ENCODE measurements around the gene HIVEP3. TPM values are rescaled to one million over a fixed set of nuclear protein-coding genes. Genes with fewer than 3 reads are reported as not detected.

The HIVEP3 gene
- polyA plus RNA-seq, 1 of the 3 experiments (the other 2 are of a cell fraction): 6.4 TPM

DNA sequence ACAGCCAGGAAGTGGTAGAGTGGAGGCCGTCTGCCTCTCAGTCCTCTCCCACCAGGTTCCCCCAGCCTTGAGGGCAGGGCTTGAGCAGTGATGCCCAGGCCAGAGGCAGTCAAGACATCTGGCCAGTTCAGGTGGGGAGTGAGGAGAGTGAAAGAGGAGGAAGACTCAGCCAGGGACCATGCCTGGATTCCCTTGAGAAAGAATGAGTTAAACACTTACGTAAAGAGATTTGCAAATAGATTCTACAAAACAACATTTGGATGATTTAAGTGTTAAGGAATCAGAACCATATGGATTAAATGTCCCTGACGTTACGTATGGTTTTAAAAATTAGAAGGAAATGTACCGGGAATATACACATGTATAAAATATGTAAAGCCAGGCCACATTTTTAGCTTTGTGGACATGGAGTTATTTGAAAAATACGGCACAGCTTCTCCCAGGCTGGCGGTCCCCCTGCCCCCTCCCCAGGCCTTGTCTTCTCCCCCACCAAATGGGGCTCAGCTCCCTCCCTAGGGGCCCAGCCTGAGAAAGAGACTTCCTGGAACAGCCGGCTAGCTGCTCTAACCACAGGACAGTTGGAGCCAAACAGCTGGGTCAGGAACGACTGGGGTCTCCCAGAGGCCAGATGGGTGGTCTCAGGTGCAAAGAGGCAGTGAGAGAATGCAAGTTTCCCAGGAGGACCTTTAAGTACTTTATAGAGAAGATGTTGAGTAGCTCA lies 245.9 kb downstream of the HIVEP3 start:
- Histone ChIP-seq H3K4me1 (ENCODE audit: control insufficient read depth in 1 of 2, insufficient read depth in 2 of 2, low read depth in 1 of 2, low read length in 1 of 2) (peaks cover 10 to 13% of the 10 kb centered on the region in 2 experiments; a peak in 2 of 4 replicates), H3K9me3 (no peaks in the 10 kb centered on the region), H3K27ac (ENCODE audit: low read depth in 2 of 2, low read length in 1 of 2) (no peak overlapping the region), H3K4me3 (ENCODE audit: low read depth in 2 of 2, low read length in 1 of 2) (no peak overlapping the region), H3K79me2 (ENCODE audit: insufficient read depth) (no peaks in the 10 kb centered on the region), H3K4me2 (no peak overlapping the region), H3K36me3 (replicated peaks in 1 of 2; ENCODE audit: control insufficient read depth in 1 of 2, insufficient read depth in 2 of 2, low read length in 1 of 2) (no peaks in the 10 kb centered on the region), H3K27me3 (ENCODE audit: insufficient read depth) (no peaks in the 10 kb centered on the region), H3F3A (replicated peaks; ENCODE audit: insufficient read depth) (no peaks in the 10 kb centered on the region), H3K9me2 (no peaks in the 10 kb centered on the region), H4K20me1 (ENCODE audit: insufficient read depth) (no peaks in the 10 kb centered on the region), H3K9ac (no peak overlapping the region), H2AFZ (ENCODE audit: low read depth) (no peak overlapping the region)
- DNase-seq: no peak
- no peak for TF ChIP-seq SIN3A (IDR thresholded peaks at IDR 0.05; ENCODE audit: borderline replicate concordance, low read depth, low read length)
- no peak for TF ChIP-seq NRF1 (IDR thresholded peaks at IDR 0.05; ENCODE audit: low read depth, low read length)
- no peak for TF ChIP-seq JUND (IDR thresholded peaks at IDR 0.05)
- TF ChIP-seq, protein P1, sequence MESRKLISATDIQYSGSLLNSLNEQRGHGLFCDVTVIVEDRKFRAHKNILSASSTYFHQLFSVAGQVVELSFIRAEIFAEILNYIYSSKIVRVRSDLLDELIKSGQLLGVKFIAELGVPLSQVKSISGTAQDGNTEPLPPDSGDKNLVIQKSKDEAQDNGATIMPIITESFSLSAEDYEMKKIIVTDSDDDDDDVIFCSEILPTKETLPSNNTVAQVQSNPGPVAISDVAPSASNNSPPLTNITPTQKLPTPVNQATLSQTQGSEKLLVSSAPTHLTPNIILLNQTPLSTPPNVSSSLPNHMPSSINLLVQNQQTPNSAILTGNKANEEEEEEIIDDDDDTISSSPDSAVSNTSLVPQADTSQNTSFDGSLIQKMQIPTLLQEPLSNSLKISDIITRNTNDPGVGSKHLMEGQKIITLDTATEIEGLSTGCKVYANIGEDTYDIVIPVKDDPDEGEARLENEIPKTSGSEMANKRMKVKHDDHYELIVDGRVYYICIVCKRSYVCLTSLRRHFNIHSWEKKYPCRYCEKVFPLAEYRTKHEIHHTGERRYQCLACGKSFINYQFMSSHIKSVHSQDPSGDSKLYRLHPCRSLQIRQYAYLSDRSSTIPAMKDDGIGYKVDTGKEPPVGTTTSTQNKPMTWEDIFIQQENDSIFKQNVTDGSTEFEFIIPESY (IDR thresholded peaks at IDR 0.05; ENCODE audit: borderline replicate concordance, low read depth): no peak
- no peak for TF ChIP-seq EZH2phosphoT487 (IDR thresholded peaks at IDR 0.05; ENCODE audit: borderline replicate concordance, low read depth)
- ChIA-PET POLR2A (interaction anchor here (1.6 kb wide), 1 partner anchor 9 kb away, joined by 3 read pairs; no protein-coding TSS in a partner anchor), CTCF (interaction anchor here (0.9 to 2.6 kb wide), 5 partner anchors 10 to 501 kb away, joined by 3 to 11 read pairs (median 5); no protein-coding TSS in a partner anchor)
- WGBS (ENCODE audit: low lambda C conversion rate): 90% methylated on average over 8 of the region's 9 CpGs

GRCh38 chr1:41672173-41672572 lies 246.5 kb downstream of the HIVEP3 start:
- Histone ChIP-seq H3K9me2 (no peaks in the 10 kb centered on the region), H3K79me2 (ENCODE audit: insufficient read depth) (no peaks in the 10 kb centered on the region), H3F3A (replicated peaks; ENCODE audit: insufficient read depth) (no peaks in the 10 kb centered on the region), H3K36me3 (replicated peaks in 1 of 2; ENCODE audit: control insufficient read depth in 1 of 2, insufficient read depth in 2 of 2, low read length in 1 of 2) (no peaks in the 10 kb centered on the region), H2AFZ (ENCODE audit: low read depth) (no peak overlapping the region), H3K27ac (ENCODE audit: low read depth in 2 of 2, low read length in 1 of 2) (no peak overlapping the region), H3K4me3 (ENCODE audit: low read depth in 2 of 2, low read length in 1 of 2) (no peak overlapping the region), H4K20me1 (ENCODE audit: insufficient read depth) (no peaks in the 10 kb centered on the region), H3K9ac (no peak overlapping the region), H3K27me3 (ENCODE audit: insufficient read depth) (no peaks in the 10 kb centered on the region), H3K4me1 (ENCODE audit: control insufficient read depth in 1 of 2, insufficient read depth in 2 of 2, low read depth in 1 of 2, low read length in 1 of 2) (peaks cover 6 to 13% of the 10 kb centered on the region in 2 experiments; a peak in 2 of 4 replicates), H3K4me2 (no peak overlapping the region), H3K9me3 (no peaks in the 10 kb centered on the region)
- TF ChIP-seq, protein P2, sequence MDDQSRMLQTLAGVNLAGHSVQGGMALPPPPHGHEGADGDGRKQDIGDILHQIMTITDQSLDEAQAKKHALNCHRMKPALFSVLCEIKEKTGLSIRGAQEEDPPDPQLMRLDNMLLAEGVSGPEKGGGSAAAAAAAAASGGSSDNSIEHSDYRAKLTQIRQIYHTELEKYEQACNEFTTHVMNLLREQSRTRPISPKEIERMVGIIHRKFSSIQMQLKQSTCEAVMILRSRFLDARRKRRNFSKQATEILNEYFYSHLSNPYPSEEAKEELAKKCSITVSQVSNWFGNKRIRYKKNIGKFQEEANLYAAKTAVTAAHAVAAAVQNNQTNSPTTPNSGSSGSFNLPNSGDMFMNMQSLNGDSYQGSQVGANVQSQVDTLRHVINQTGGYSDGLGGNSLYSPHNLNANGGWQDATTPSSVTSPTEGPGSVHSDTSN (IDR thresholded peaks at IDR 0.05): no peak
- TF ChIP-seq REST (IDR thresholded peaks at IDR 0.05; ENCODE audit: low read depth, low read length) (no peak), SIN3A (IDR thresholded peaks at IDR 0.05; ENCODE audit: borderline replicate concordance, low read depth, low read length) (no peak), RAD21 (IDR thresholded peaks at IDR 0.05; ENCODE audit: low read length) (no peak), EZH2phosphoT487 (IDR thresholded peaks at IDR 0.05; ENCODE audit: borderline replicate concordance, low read depth) (no peak), TCF12 (IDR thresholded peaks at IDR 0.05) (no peak), MEF2A (IDR thresholded peaks at IDR 0.05; ENCODE audit: borderline replicate concordance, low read depth) (no peak), YY1 (IDR thresholded peaks at IDR 0.05; ENCODE audit: low read depth) (no peak), NRF1 (IDR thresholded peaks at IDR 0.05; ENCODE audit: low read depth, low read length) (no peak), FOSL2 (IDR thresholded peaks at IDR 0.05; ENCODE audit: borderline replicate concordance, low read depth) (no peak; the same call in 1 of the 2 replicates), FOXJ3 (CRISPR knock-in tag; IDR thresholded peaks at IDR 0.05) (no peak), GATA2 (CRISPR knock-in tag; IDR thresholded peaks at IDR 0.05) (no peak), FOXM1 (IDR thresholded peaks at IDR 0.05; ENCODE audit: low read depth) (no peak)
- TF ChIP-seq, protein P3, sequence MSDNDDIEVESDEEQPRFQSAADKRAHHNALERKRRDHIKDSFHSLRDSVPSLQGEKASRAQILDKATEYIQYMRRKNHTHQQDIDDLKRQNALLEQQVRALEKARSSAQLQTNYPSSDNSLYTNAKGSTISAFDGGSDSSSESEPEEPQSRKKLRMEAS (IDR thresholded peaks at IDR 0.05; ENCODE audit: low read depth): no peak
- ChIA-PET CTCF (interaction anchor here (1.7 to 2.6 kb wide), 2 partner anchors 98 to 156 kb away, joined by 4 to 11 read pairs; no protein-coding TSS in a partner anchor), POLR2A (interaction anchor here (1.6 kb wide), 1 partner anchor 9 kb away, joined by 3 read pairs; no protein-coding TSS in a partner anchor)
- 37% methylated on average over 4 of the region's 4 CpGs for WGBS (ENCODE audit: low lambda C conversion rate)
- DNase-seq: no peak
